Activated T-cell treated with anti-CD3 and anti-CD28 coated beads, Interleukin-2, amount 50 U/mL, for 24 hours (primary cell): ENCODE results near the gene PLCH1.
"Not testable (repeated sequence)": the region's sequence is repeated elsewhere in the genome, so short reads cannot be mapped to it uniquely, and the experiment has no call there.

ENCODE experiments used
- DNase-seq: peaks from one replicate; pipeline ENCODE4 v3.0.0-alpha.2; 2020
- H3K27ac Mint-ChIP-seq: 2 replicates; pipeline ENCODE4 v1.8.0; 2020; ENCODE audit warnings: mild to moderate bottlenecking, mixed read lengths
- H3K27me3 Mint-ChIP-seq: 2 replicates; pipeline ENCODE4 v1.8.0; 2020; ENCODE audit warnings: mixed read lengths
- H3K36me3 Mint-ChIP-seq: 2 replicates; pipeline ENCODE4 v1.8.0; 2020; ENCODE audit warnings: low read depth, mixed read lengths
- H3K4me1 Mint-ChIP-seq: 2 replicates; pipeline ENCODE4 v1.8.0; 2020; ENCODE audit warnings: low read depth, mixed read lengths
- H3K4me3 Mint-ChIP-seq: 2 replicates; pipeline ENCODE4 v1.8.0; 2020; ENCODE audit warnings: mild to moderate bottlenecking, moderate library complexity, mixed read lengths
- H3K9me3 Mint-ChIP-seq: 2 replicates; pipeline ENCODE4 v1.8.0; 2020; ENCODE audit warnings: mixed read lengths

PLCH1 gene

DNA sequence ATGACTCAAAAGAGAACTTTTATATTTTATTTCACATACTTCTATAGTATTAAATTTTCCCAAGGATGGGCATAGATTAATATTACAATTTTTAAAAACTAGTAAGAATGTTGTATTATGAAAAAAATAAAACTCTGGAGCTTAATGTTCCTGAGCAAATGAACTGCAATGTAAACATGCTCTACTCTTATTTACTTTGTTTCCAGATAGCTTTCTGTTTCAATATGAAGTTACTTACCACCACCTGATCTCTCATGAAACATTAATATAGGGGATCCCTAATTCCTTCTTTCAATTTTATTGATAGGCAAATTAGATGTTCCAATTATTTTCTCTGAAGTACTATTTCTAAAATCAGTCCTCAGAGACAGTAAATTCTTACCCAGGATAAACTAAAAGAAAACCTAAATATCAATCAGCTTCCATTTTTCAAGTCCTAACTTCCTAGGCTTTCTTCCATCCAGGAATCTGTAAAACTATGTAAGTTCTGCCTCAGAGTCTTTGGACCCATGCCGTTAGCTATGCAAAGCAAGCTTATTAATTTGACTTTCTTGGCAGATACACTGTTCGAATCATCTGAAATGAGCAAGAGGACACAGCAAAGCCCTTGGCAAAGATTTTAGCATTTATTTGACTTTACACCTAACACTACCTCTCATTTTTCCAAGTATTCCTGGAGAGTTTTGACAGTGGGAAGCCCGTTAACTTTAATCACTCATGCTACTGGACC is 93.2 kb downstream of the PLCH1 start:
- Mint-ChIP-seq H3K4me3 (no peak overlapping the region), H3K36me3 (no peaks in the 10 kb centered on the region), H3K27ac (no peak overlapping the region), H3K27me3 (no peaks in the 10 kb centered on the region), H3K4me1 (no peaks in the 10 kb centered on the region), H3K9me3 (no peaks in the 10 kb centered on the region)
- DNase-seq, result no peak

DNA sequence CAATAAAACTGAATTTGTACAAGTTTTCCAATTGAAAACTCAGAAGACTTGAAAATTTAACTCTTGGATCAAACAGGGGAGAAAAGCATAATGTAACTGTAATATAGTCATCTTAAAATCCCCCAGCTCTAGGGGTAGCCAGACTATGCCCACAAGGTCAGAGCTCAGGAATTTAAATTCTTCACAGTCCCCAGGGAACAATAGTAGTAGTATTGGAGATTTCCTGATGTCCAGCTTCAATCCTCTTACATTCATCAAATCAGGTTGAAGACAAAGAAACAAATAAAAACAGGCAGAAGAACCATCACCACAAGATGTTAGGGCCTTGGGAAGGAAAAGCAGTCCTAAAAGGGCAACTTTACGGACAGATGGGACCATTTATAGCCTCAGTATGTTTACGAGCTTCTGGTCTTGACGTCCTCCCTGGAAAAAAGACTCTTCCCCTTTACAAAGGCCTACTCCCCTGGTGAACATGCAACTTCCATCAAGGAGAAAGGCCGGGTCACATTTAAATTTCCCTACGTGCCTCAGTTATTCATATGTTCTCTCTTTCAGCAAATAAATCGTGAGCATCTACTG is 96.8 kb downstream of the PLCH1 start:
- no peaks in the 10 kb centered on the region for H3K36me3 Mint-ChIP-seq
- H3K4me3 Mint-ChIP-seq, result no peak overlapping the region
- H3K27ac Mint-ChIP-seq, result no peak overlapping the region
- no peaks in the 10 kb centered on the region for H3K9me3 Mint-ChIP-seq
- H3K27me3 Mint-ChIP-seq, result no peaks in the 10 kb centered on the region
- no peak for DNase-seq
- no peaks in the 10 kb centered on the region for H3K4me1 Mint-ChIP-seq

DNA sequence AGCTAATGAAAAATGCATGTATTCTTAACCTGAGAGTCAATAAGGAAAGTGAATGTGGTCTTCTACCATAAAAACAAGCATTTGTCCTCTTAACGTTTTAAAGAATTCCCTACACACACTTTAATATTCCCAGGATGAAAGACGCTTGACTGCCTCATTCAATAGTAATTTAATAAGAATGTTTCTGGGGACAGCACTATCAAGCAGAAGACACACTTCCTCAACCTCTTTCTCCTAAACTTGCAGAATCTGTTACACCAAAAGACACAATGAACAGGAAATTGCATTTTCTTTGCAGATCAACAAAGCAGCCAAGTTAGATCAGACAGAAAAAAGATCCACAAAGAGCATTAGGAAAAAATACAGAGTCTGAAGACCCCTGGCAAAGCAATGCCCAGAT is 97.7 kb downstream of the PLCH1 start:
- H3K9me3 Mint-ChIP-seq, result no peaks in the 10 kb centered on the region

DNA sequence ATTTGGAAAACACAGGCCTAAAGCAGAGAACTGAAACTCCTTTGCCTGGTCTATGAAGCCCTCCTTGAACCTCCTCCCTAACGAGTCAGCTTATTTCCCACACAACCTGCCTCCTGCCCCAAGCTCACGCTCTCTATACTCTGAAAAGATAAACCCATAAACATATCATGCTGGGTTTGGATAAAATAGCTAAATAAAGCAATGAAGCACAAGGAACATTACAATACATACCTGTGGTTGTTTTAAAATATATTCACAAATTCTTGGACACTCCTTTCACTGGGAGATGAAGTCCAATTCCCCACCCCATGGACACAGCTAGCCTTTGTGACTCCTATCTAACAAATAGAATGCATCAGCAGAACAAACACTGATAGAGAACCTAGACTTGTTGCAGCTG is 98.2 kb downstream of the PLCH1 start:
- Mint-ChIP-seq H3K9me3 (no peaks in the 10 kb centered on the region), H3K27ac (no peak overlapping the region), H3K36me3 (no peaks in the 10 kb centered on the region), H3K27me3 (no peaks in the 10 kb centered on the region), H3K4me3 (no peak overlapping the region), H3K4me1 (no peaks in the 10 kb centered on the region)
- DNase-seq, result no peak

More for the DNA sequence above, 97.7 kb downstream of the PLCH1 start:
- no peaks in the 10 kb centered on the region for H3K4me1 Mint-ChIP-seq
- H3K36me3 Mint-ChIP-seq, result no peaks in the 10 kb centered on the region
- H3K27me3 Mint-ChIP-seq, result no peaks in the 10 kb centered on the region
- H3K4me3 Mint-ChIP-seq, result no peak overlapping the region
- DNase-seq, result no peak
- no peak overlapping the region for H3K27ac Mint-ChIP-seq

DNA sequence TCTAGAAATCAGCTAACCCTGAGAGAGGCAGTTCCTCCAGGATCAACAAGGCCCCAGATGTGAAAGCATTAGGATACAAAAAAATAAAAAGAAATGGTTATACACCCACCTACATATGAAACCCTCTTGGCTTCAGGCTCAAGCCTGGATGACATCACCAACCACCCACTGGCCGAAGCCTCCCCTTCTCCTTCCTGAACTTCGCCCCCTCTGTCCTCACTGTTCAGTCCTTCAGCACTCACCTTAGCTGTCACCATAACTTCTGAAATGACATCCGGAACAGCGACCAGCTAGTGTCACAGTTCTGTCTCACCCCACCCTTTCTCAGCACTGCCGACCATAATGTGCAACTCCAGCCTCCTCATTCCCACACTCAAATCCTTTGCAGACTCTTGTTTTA is 98.7 kb downstream of the PLCH1 start:
- no peak overlapping the region for H3K27ac Mint-ChIP-seq

DNA sequence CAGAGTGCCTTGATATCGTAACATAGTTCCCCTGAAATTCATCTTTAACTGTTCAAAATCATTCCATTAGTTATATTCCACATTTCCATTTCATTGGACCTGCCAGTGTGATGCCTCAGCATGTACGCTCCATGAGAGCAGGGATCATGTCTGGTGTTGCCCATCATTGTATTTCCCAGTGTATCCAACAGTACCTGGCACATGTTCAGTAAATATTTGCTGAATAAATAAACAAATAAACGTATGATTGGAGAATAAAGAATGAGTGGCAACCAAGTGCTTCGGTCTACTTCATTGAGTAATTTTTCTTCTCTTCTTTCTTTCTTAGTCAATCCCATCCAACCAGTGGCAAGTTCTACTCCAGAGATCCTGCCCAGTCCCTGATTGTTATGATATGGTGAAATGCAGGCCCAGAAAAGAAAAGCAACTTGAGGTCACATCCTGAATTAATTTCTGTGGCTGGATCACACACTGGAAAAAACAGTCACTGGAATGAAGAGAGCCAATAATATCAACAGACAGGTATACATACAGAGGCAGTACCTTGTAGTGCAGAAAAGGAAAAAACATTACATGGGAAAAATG is 101.2 kb downstream of the PLCH1 start:
- DNase-seq, result no peak
- H3K27me3 Mint-ChIP-seq, result no peaks in the 10 kb centered on the region
- no peaks in the 10 kb centered on the region for H3K4me1 Mint-ChIP-seq
- H3K4me3 Mint-ChIP-seq, result no peak overlapping the region
- H3K36me3 Mint-ChIP-seq, result no peaks in the 10 kb centered on the region
- no peak overlapping the region for H3K27ac Mint-ChIP-seq
- H3K9me3 Mint-ChIP-seq, result no peaks in the 10 kb centered on the region

More for the DNA sequence above, 98.7 kb downstream of the PLCH1 start:
- H3K4me3 Mint-ChIP-seq, result no peak overlapping the region
- no peaks in the 10 kb centered on the region for H3K9me3 Mint-ChIP-seq
- no peaks in the 10 kb centered on the region for H3K36me3 Mint-ChIP-seq
- DNase-seq, result no peak
- H3K27me3 Mint-ChIP-seq, result no peaks in the 10 kb centered on the region
- H3K4me1 Mint-ChIP-seq, result no peaks in the 10 kb centered on the region

DNA sequence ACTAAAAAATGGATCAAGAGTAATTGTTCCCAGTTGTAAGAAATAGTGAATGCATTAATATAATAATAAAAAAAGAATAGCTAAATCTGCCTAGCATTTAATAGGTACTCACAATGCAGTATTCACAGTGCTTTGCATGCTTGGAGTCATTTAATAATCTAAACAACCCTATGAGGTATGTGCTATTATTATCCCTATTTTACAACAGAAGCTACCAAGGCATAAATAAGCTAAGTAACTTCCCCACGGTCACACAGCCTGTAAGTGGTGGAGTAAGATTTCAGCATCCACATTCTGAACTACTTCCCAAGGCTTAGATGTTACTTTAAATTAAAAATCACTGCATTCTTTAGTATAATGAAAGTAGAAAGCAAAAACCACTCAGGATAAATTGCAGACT is 102.9 kb downstream of the PLCH1 start:
- Mint-ChIP-seq H3K4me3 (no peak overlapping the region), H3K9me3 (no peaks in the 10 kb centered on the region), H3K27ac (no peak overlapping the region), H3K27me3 (no peaks in the 10 kb centered on the region), H3K36me3 (no peaks in the 10 kb centered on the region), H3K4me1 (no peaks in the 10 kb centered on the region)
- no peak for DNase-seq

DNA sequence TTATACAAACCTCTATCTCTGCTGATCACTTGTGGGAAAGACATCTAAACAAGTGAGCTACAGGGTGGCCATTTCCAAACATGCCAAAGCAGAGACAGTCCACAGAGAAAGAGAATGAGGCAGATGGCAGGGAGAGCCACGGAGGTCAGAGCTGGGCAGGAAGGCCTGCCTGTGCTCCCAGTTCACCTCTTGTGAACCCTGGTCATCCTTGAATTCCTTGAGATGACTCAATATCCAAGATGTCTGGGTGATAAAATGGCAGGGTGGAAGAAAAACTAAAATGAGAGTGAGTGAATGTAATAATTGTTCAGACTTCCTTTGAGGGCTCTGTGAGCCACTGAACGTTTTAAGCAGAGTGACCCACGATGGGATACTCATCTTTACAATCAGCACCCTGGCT is 104.8 kb downstream of the PLCH1 start:
- Mint-ChIP-seq H3K4me1 (no peaks in the 10 kb centered on the region), H3K27me3 (no peaks in the 10 kb centered on the region), H3K27ac (no peak overlapping the region), H3K36me3 (no peaks in the 10 kb centered on the region), H3K9me3 (no peaks in the 10 kb centered on the region), H3K4me3 (no peak overlapping the region)
- DNase-seq, result no peak

DNA sequence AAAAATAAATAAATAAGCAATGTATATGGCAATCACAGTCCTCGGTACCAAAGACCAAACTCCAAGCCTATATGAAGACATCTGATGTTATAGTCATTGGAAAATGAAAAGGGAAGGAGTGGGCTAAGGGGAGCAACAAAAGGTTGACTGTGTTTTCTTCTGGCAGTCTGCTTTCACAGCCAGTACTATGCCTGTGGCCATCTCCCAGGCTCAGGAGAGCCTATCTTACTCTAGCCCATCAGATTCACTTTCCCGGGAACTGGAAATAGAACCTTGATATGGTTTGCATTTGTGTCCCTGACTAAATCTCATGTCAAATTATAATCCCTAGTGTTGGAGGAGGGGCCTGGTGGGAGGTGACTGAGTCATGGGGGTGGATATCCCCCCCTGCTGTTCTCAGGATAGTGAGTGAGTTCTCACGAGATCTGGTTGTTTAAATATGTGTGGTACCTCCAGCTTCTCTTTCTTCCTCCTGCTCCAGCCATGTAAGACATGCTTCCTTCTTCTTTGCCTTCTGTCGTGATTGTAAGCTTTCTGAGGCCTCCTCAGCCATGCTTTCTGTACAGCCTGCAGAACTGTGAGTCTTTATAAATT is 105.3 kb downstream of the PLCH1 start:
- H3K4me1 Mint-ChIP-seq, result no peaks in the 10 kb centered on the region
- no peaks in the 10 kb centered on the region for H3K9me3 Mint-ChIP-seq
- H3K27ac Mint-ChIP-seq, result no peak overlapping the region
- H3K4me3 Mint-ChIP-seq, result no peak overlapping the region
- no peak for DNase-seq
- H3K27me3 Mint-ChIP-seq, result no peaks in the 10 kb centered on the region
- H3K36me3 Mint-ChIP-seq, result no peaks in the 10 kb centered on the region

DNA sequence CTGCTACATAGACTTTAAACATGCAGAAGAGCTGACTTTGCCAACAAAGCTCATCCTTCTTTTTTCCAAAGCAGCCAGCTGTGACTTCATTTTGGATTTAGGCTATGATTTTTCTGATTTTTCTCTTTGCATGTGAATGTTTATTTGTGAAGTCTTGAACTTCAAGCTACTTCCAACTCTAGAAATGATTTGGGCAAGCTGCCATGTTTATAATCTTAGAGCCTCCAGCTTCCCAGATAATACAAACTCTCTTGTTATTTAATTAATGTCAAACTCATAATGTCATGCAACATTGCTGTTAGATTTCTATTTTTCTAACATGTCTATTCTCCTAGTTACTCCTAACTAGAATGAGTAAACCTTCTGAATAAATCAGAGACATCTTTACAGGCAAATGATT is 106.4 kb downstream of the PLCH1 start:
- not testable (repeated sequence) for H3K9me3 Mint-ChIP-seq, DNase-seq, H3K36me3 Mint-ChIP-seq, H3K4me1 Mint-ChIP-seq, H3K27ac Mint-ChIP-seq, H3K4me3 Mint-ChIP-seq, H3K27me3 Mint-ChIP-seq

DNA sequence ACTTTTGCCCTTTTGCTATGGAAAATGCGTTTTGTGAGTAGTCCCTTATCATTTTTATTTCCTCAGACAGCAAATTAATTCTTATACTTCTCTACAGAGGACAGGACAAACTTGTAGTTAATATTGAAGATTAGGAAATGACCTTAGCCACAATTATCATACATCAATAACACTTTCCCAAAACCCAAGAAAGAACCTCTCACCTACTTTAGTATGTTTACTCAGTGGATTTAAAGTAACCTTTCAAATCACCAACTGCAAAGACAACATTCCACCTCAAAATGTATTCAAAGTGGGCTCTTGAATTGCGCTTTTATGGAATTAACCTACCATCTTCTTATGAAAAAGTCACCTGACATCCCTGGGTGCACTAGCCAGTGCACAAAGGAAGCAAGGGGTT is 107.3 kb downstream of the PLCH1 start:
- Mint-ChIP-seq H3K4me1 (no peaks in the 10 kb centered on the region), H3K9me3 (no peaks in the 10 kb centered on the region), H3K4me3 (no peak overlapping the region), H3K27ac (no peak overlapping the region), H3K36me3 (no peaks in the 10 kb centered on the region), H3K27me3 (no peaks in the 10 kb centered on the region)
- no peak for DNase-seq

DNA sequence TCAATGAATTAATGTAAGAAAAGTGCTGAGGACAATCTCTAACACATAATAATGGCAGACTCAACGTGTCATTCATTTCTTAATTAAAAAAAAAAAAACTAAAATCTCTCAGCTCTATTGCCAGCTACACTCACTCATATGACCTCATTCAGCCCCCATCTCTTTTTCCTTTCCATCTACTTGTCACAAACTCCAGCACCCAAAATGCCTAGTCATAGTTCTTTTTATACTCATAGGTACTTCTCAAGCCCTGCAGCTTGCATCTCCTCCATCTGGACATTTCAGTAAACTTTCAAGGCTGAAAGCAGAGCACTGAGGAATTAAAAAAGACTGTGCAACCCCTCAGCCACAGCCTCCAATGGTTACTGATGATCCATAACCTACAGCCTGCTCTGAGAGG is 109.8 kb downstream of the PLCH1 start:
- Mint-ChIP-seq H3K27ac (no peak overlapping the region), H3K27me3 (no peaks in the 10 kb centered on the region), H3K4me3 (no peak overlapping the region), H3K4me1 (no peaks in the 10 kb centered on the region), H3K9me3 (no peaks in the 10 kb centered on the region), H3K36me3 (no peaks in the 10 kb centered on the region)
- DNase-seq, result no peak

DNA sequence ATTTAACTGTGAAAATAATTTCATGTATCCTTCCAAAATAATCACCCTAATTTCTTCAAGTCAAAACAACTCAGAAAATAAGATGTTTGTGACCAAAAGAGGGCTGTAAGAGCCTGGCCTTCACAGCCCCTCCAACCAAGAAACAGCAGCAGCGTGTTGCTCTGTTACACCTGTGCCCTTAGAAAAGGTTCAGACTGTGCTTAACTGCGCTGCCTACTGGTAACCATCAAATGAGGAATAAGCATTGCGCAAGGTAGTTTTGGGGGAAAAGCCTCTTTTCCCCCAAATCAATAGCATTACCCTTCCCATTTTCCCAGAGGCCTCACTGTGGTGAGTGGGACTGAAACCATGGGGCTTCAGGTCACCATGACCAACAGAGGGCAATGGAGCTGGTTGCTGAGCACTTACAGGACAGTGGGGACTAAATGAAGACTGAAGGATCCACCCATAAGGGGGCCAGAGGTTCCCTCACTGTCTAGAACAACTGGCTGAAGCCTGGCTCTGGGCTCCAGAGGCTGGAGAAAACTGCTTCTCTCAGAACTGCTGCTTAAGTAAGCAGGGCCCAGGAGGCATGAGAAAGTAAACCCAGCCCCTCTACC is 110.7 kb downstream of the PLCH1 start:
- Mint-ChIP-seq H3K4me3 (no peak overlapping the region), H3K4me1 (no peaks in the 10 kb centered on the region), H3K27me3 (no peaks in the 10 kb centered on the region), H3K36me3 (no peaks in the 10 kb centered on the region), H3K9me3 (no peaks in the 10 kb centered on the region), H3K27ac (no peak overlapping the region)
- no peak for DNase-seq

DNA sequence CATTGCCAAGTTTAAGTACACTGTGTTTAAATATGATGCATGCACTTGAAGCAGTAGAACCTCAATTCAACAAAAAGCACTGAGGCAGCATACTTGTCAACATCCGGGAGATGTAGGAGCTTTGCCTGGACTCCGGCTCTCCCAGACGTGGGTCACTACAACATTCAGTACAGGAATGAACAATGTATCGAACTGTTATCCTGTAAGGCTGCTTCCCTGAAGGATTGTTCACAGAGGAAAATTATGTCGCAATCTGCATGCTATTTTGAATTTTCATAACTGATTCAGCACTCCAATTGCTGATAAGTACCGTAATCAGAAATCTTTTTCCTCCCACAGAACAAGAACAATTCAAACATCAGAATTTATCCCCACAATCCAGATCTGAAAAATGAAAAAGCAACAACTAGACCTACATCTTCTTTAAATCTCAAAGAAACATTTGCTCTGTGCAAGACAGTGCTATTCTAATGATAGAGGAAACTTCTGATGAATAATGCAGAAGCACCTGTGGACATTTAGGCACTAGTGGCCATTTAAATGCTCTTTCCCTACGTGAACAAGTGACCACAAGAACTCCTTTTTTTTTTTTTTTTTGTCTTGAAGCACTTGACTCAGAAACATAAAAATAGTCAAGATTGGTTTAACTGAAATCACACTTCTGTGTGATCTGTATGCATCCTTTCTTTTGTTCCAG is 113.4 kb downstream of the PLCH1 start:
- Mint-ChIP-seq H3K4me1 (no peaks in the 10 kb centered on the region), H3K36me3 (no peaks in the 10 kb centered on the region), H3K27me3 (no peaks in the 10 kb centered on the region), H3K4me3 (no peak overlapping the region), H3K9me3 (no peaks in the 10 kb centered on the region), H3K27ac (no peak overlapping the region)
- no peak for DNase-seq
